ENCODE data around the gene KRTAP4-5. TPM values are rescaled to one million over a fixed set of nuclear protein-coding genes. Genes with fewer than 3 reads are reported as not detected.
"Not testable (repeated sequence)": the region's sequence is repeated elsewhere in the genome, so short reads cannot be mapped to it uniquely, and the experiment has no call there.

The KRTAP4-5 gene
- total RNA-seq = not detected
- polyA plus RNA-seq = not detected
- long read RNA-seq, donor 1 = 0 reads
- long read RNA-seq, donor 2 = 0 reads

- H3K4me3 ChIP-seq = no peak within 1 kb of the TSS
- no peaks in the 10 kb centered on the region for H3K9me3 ChIP-seq
- ATAC-seq = no peak
- H3K36me3 ChIP-seq (ENCODE audit: insufficient read depth in 1 of 2, low read depth in 1 of 2) = no peaks in the 10 kb centered on the region
- no peaks in the 10 kb centered on the region for H3K4me1 ChIP-seq
- no peak within 1 kb of the TSS for H3K27ac ChIP-seq
- WGBS, 3 donors = 55 to 58% (median 56%) methylated on average over 2 of the region's 2 CpGs
- peaks cover 0 to 2% (median 0%) of the 10 kb centered on the region in 3 donors for H3K27me3 ChIP-seq (ENCODE audit: insufficient read depth in 3 of 3, low read length in 2 of 3)
- TF ChIP-seq, protein P1, sequence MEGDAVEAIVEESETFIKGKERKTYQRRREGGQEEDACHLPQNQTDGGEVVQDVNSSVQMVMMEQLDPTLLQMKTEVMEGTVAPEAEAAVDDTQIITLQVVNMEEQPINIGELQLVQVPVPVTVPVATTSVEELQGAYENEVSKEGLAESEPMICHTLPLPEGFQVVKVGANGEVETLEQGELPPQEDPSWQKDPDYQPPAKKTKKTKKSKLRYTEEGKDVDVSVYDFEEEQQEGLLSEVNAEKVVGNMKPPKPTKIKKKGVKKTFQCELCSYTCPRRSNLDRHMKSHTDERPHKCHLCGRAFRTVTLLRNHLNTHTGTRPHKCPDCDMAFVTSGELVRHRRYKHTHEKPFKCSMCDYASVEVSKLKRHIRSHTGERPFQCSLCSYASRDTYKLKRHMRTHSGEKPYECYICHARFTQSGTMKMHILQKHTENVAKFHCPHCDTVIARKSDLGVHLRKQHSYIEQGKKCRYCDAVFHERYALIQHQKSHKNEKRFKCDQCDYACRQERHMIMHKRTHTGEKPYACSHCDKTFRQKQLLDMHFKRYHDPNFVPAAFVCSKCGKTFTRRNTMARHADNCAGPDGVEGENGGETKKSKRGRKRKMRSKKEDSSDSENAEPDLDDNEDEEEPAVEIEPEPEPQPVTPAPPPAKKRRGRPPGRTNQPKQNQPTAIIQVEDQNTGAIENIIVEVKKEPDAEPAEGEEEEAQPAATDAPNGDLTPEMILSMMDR (IDR thresholded peaks at IDR 0.05) = no peak
- DNase-seq = no peak
- intact Hi-C loops (cut with DNase I) = no loop called here
These were observed at the start of gene KRTAP4-5 for GRCh38 chr17:41149652-41149985. Gene KRTAP4-5 (minus strand): TSS chr17:41149825. CDS start chr17:41149767, 58 bp downstream.

DNA sequence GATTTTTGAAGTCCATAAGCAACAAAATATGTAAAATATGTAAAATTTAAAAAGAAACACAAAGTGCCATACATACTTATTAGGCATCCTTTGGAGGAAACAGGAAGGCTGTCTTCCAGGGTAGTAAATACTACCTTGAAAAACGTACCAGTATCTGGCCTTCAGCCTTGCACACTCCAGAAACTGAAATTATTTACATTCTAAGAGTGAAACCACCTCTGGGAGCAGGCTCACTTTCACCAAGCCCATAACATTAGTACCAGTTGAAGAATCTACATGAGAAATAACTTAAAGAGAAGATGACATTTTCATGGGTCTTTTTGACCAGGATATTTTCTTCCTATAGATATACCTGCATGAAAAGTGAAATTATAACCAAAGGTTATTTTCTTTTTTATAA, 46.4 kb upstream of the KRTAP4-5 start:
- 37 to 46% (median 43%) methylated on average over 1 of the region's 1 CpG for WGBS, 3 donors
- Histone ChIP-seq H3K9me3 (no peaks in the 10 kb centered on the region), H3K4me3 (no peak overlapping the region), H3K27me3 (ENCODE audit: insufficient read depth in 3 of 3, low read length in 2 of 3) (no peaks in the 10 kb centered on the region), H3K36me3 (ENCODE audit: insufficient read depth in 1 of 2, low read depth in 1 of 2) (no peaks in the 10 kb centered on the region), H3K27ac (no peak overlapping the region), H3K4me1 (no peaks in the 10 kb centered on the region)
- no peak for DNase-seq
- TF ChIP-seq, protein P1 (IDR thresholded peaks at IDR 0.05) = no peak
- intact Hi-C loops (cut with DNase I) = no loop called here
- ATAC-seq = no peak

- Histone ChIP-seq H3K9me3 (no peaks in the 10 kb centered on the region), H3K4me1 (no peaks in the 10 kb centered on the region), H3K36me3 (ENCODE audit: insufficient read depth in 1 of 2, low read depth in 1 of 2) (no peaks in the 10 kb centered on the region), H3K4me3 (no peak overlapping the region), H3K27me3 (ENCODE audit: insufficient read depth in 3 of 3, low read length in 2 of 3) (peaks cover 0 to 5% (median 2%) of the 10 kb centered on the region in 3 donors), H3K27ac (no peak overlapping the region)
- ATAC-seq (no peak), DNase-seq (no peak)
- TF ChIP-seq, protein P1 (IDR thresholded peaks at IDR 0.05) = no peak
- intact Hi-C loops (cut with DNase I) = no loop called here
- WGBS, 3 donors = 67 to 73% (median 72%) methylated on average over 3 of the region's 3 CpGs
These were observed 40.7 kb upstream of the KRTAP4-5 start for GRCh38 chr17:41190328-41190727.

DNA sequence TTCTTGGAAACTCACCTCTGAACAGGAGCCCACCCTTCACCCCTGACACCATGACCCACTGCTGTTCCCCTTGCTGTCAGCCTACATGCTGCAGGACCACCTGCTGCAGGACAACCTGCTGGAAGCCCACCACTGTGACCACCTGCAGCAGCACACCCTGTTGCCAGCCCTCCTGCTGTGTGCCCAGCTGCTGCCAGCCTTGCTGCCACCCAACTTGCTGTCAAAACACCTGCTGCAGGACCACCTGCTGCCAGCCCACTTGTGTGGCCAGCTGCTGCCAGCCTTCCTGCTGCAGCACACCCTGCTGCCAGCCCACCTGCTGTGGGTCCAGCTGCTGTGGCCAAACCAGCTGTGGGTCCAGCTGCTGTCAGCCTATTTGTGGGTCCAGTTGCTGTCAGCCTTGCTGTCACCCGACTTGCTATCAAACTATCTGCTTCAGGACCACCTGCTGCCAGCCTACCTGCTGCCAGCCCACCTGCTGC, 40.3 kb upstream of the KRTAP4-5 start, which contains the start of gene KRTAP9-1:
Gene KRTAP9-1, plus strand, starts transcription at position 51 of the 482 bp plus-strand sequence. Its CDS starts 0 bp downstream, at position 51.
- DNase-seq, ATAC-seq: not testable (repeated sequence)

GRCh38 chr17:41186872-41187271, 37.2 kb upstream of the KRTAP4-5 start:
- TF ChIP-seq, protein P1 (IDR thresholded peaks at IDR 0.05) = no peak
- WGBS, 3 donors = 23 to 51% (median 31%) methylated on average over 2 of the region's 2 CpGs
- H3K27ac ChIP-seq = no peak overlapping the region
- DNase-seq (no peak), ATAC-seq (no peak)
- no peaks in the 10 kb centered on the region for H3K9me3 ChIP-seq
- no peaks in the 10 kb centered on the region for H3K36me3 ChIP-seq (ENCODE audit: insufficient read depth in 1 of 2, low read depth in 1 of 2)
- H3K4me3 ChIP-seq = no peak overlapping the region
- H3K27me3 ChIP-seq (ENCODE audit: insufficient read depth in 3 of 3, low read length in 2 of 3) = peaks cover 0 to 15% (median 5%) of the 10 kb centered on the region in 3 donors
- intact Hi-C loops (cut with DNase I) = no loop called here
- no peaks in the 10 kb centered on the region for H3K4me1 ChIP-seq

More for the DNA sequence above, 40.3 kb upstream of the KRTAP4-5 start, which contains the start of gene KRTAP9-1:
- H3K4me1 ChIP-seq; H3K27me3 ChIP-seq (ENCODE audit: insufficient read depth in 3 of 3, low read length in 2 of 3); H3K27ac ChIP-seq; intact Hi-C loops (cut with DNase I); H3K4me3 ChIP-seq; H3K9me3 ChIP-seq; H3K36me3 ChIP-seq (ENCODE audit: insufficient read depth in 1 of 2, low read depth in 1 of 2): not testable (repeated sequence)
- 50 to 61% (median 58%) methylated on average over 1 of the region's 1 CpG for WGBS, 3 donors

Data from psoas muscle (tissue), 8 donors.